NCI-H2171 treated with DMSO at 0.1 percent for 48 hours (cell line): Measurements from ENCODE around the gene FLNC.

Source experiments
- DNase-seq: peaks from one replicate; lab custom pipeline; 2025; lab: John Stamatoyannopoulos, UW

The FLNC gene

DNA sequence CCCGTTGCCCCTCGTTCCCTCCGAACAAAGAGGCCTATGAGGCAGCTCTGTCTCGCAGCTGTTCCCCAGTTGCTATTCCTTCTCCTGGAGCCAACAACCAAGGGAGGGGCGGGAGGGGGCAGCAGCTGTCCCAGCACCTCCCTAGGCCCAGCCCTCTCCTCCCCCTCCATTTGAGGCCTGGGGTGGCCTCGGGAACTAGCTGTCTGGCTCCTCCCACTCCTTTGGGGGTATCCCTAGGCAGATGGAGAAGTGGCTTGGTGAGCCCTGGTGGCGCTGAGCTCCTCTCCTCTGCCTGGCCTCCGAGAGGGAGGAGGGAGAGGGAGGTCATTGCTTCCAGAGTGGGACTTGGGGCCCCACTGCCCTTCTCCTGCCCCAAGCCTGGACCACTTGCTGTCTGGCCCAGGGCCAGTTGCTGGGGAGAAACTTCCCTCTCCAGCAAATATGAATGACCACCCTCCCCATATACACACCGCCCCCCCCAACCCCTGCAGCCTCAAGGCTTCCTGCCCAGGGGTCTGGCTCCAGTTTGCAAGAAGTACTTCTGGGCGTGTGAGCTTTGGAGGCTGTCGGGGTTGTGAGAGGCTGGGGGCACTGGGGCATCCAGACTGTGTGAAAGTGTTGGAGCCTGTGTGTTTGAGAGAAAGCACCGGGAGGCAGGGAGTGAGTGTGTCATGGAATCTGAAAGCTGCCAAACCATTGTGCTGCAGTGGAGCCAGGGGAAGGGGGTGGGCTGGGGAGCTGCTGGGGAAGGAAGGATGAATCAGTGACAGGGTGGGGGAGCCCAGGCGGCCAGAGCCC, 3.1 kb downstream of the FLNC start:
- peak; percentile 97 for DNase-seq

DNA sequence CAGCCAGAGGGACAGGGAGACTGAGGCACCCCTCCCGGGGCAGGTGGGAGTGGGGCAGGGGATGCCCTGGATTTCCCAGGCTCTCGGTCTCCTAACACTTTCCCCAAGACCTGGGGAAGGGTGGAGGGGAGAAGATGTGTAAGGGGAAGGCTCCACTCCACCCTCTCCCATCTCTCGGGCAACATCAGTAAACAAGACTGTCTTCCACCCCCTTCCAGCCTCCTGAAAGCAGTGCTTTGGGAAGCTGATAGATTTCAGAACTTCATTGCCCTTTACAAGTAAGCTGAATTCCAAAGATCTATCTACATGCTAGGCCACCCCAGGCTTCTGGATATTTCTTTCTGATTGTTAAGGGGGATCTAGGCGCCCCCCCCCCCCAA, 3.7 kb downstream of the FLNC start:
- no peak for DNase-seq

- no peak for DNase-seq
These were observed 5.1 kb downstream of the FLNC start for GRCh38 chr7:128835231-128835751.

DNA sequence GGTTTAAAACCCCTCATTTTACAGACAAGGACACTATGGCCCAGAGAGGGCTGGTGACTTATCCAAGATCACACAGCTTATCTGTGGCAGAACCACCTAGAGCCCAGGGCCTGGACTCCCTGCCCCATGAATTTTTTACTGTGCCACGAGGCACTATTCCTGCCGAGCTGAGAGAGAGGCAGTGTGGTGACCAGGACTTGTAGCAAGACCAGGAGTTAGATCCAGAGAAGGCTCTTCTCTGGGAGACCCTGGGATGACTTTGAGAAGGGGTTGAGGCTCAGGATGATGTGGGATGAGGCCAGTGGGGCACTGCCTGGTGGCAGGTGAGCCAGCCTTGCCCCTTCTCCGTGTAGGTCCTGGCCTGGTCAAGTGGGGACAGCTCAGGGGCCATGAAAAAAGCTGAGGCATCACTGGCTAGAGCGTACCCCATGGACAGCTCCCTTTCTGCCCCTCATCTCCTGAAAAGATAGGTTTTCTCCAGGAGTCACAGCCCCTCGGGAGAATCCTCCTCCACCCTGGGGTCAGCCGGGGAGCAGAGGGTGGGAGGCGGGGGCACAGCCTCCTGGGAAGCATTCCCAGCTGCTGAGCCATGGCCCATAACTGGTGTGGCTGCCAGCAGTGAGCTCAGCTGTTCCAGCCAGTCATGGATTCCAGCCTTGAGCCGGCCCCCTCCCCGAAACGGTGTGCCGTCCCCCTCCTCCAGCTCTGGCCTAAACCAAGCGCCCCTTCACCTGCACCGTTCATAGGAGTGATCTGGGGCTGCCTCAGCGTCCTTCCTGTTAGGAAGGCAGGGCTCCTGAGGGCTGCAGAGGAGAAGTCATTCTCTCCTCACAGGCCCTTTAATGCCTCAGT, 5.8 kb downstream of the FLNC start:
- DNase-seq: no peak

DNA sequence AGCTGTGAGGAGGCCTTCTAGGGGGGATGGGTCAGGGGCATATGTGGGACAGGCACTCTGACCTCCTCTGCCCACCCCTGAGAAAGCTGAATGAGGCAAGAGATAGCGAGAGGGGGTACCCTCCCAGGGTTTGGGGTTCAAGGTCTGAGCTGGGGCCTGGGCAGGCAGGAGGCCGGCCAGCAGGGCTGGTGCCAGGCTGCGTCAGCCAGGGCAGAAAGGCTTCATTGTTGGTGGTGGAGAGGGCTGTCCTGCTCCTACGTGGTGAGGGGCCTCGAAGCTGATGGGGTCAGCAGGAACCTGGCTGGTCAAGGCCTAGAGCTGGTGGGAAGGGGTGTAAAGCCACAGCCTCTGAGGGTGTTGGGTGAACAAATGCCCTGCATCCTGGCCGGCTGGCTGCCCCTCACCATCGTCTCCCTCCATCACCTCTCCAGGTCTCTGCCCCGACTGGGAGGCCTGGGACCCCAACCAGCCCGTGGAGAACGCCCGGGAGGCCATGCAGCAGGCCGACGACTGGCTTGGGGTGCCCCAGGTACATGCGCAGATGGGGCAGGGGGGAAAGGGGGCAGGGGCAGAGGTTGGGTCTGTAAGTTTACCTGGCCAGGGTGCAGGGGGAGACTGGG, 6.6 kb downstream of the FLNC start:
- DNase-seq: no peak

DNA sequence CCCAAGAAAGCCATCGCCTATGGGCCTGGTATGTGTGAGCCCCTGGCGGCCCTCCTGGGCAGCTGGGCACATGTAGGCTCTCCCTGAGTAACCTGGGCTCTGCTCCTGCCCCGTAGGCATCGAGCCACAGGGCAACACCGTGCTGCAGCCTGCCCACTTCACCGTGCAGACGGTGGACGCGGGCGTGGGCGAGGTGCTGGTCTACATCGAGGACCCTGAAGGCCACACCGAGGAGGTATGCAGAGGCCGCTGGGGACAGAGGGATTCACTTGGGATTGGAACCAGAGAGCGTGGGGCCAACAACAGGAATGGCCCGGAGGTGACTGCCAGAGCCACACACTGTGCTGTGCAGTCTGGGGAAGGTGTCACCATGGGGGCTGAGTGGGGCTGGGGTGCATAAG, 7.3 kb downstream of the FLNC start:
- no peak for DNase-seq

DNA sequence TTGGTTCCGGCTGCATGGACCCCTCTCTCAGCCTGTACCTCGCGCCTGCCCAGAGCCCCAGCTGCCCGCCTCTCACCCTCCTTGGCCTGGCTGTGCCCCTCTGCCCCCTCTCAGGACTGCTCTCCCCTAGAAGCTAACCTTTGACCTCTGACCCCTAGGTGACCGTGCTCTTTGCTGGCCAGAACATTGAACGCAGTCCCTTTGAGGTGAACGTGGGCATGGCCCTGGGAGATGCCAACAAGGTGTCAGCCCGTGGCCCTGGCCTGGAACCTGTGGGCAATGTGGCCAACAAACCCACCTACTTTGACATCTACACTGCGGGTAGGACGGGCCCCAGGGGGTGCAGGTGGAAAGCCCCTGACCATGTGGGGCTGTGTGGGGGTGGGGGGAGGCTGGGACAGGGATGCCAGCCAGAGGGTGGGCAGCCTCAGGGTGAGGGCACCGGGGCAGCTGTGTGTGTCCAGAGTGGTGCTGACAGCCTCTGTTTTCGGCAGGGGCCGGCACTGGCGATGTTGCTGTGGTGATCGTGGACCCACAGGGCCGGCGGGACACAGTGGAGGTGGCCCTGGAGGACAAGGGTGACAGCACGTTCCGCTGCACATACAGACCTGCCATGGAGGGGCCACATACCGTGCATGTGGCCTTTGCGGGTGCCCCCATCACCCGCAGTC, 8.0 kb downstream of the FLNC start:
- DNase-seq: no peak

DNA sequence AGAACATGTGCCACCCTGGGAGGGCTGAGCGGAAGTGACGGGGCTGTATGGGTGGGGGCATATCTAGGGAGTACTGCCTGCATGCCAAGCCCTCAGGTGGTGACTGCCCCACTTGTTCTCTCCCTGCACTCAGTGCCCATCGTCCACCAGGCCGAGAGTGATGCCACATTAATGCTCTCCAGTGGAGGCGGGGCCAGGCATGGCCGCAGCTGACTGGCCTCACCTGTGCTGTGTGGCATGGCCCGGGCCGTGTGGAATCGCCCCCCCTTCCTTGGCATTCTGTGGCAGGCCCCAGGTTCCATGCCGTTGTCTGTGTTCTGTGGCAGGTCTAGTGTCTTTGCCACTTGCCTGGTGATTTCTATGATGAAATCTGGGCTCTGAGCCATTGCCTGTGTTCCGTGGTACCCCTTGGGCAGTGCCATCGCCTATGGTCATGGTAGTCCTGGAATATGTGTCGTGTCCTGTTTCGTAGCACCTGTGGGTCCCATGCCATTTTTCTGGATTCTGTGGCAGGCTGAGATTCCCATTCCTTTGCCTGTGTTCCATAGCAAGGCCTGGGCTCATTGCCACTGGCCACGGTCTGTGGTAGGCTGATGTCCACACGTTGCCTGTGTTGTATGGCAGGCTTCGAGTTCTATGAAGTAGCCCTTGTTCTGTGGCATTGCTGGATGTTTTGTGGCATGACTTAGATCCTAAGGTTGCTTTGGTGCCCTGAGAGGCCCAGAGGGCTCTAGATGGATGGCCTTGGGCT, 8.9 kb downstream of the FLNC start:
- no peak for DNase-seq

DNA sequence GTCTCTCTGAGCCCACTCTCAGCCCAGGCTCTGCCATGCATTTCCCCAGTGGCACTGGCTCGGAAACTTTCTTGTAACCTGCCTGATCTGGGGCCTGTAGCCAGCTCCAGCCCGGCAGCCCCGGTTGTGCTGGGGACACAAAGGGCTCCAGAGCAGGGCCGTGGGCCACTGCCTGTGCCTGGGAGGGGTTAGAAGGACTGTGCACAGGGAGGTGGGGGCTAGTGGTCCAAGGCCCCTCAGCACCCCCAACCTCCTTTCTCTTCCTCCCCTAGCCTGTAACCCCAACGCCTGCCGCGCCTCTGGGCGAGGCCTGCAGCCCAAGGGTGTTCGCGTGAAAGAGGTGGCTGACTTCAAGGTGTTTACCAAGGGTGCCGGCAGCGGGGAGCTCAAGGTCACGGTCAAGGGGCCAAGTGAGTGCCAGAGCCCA, 9.6 kb downstream of the FLNC start:
- DNase-seq: no peak

DNA sequence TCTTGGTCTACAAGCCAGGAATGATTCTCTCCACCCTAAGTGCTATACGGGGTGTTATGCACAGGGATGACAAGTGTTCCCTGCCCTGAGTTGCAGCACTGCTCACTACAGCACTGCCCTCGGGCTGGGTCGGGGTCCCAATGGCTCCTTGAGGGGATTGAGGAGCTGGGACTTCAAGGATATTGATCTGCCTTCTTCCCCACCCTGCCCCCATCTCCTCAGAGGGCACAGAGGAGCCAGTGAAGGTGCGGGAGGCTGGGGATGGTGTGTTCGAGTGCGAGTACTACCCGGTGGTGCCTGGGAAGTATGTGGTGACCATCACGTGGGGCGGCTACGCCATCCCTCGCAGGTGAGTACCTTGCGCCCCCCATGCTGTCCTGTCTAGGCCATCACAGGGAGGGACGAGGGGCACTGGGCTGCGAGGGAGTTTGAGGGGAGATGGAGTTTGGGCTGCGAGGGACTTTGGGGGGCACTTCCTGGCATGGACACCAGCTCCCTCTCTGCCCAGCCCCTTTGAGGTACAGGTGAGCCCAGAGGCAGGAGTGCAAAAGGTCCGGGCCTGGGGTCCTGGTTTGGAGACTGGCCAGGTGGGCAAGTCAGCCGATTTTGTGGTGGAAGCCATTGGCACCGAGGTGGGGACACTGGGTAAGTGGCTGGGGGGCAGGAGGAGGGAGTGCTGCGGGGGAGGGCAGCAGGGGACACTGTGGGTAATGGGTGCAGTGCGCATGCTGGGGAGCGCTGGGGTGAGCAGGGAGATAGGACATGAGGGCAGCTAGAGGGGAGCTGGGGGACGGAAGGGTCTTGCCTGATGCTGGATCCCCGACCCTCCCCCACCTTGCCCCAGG, 10.3 kb downstream of the FLNC start:
- DNase-seq: no peak

GRCh38 chr7:128841171-128841690, 11.0 kb downstream of the FLNC start:
- DNase-seq: no peak

GRCh38 chr7:128841921-128842673, 11.9 kb downstream of the FLNC start:
- no peak for DNase-seq

GRCh38 chr7:128842674-128843641, 12.8 kb downstream of the FLNC start:
- DNase-seq: no peak

GRCh38 chr7:128843938-128844621, 13.9 kb downstream of the FLNC start:
- DNase-seq: no peak

DNA sequence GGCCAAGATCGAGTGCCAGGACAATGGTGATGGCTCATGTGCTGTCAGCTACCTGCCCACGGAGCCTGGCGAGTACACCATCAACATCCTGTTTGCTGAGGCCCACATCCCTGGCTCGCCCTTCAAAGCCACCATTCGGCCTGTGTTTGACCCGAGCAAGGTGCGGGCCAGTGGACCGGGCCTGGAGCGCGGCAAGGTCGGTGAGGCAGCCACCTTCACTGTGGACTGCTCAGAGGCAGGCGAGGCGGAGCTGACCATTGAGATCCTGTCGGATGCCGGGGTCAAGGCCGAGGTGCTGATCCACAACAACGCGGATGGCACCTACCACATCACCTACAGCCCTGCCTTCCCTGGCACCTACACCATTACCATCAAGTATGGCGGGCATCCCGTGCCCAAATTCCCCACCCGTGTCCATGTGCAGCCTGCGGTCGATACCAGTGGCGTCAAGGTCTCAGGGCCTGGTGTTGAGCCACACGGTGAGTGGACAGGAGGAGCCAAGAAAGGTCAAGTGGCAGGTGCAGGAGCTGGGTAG, 14.6 kb downstream of the FLNC start:
- DNase-seq: no peak

- no peak for DNase-seq
These were observed 15.3 kb downstream of the FLNC start for GRCh38 chr7:128845475-128845874.

DNA sequence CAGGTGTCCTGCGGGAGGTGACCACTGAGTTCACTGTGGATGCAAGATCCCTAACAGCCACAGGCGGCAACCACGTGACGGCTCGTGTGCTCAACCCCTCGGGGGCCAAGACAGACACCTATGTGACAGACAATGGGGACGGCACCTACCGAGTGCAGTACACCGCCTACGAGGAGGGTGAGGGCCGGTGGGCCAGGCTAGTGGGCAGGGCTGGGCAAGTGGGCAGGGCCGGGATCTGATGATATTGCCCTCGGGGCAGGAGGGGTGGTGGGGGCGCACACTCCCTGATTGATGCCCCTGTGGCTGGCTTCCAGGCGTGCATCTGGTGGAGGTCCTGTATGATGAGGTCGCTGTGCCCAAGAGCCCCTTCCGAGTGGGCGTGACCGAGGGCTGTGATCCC, 15.8 kb downstream of the FLNC start:
- no peak for DNase-seq
